Osteoblast (primary cell): ENCODE measurements around the gene REG3A. TPM values are rescaled to one million over a fixed set of nuclear protein-coding genes. Genes with fewer than 3 reads are reported as not detected.

Experiments used
- DNase-seq: peaks from one replicate; pipeline ENCODE4 v3.0.0; 2011; ENCODE audit warnings: low spot score, mixed read lengths; ENCODE audit not compliant: insufficient read length; ENCODE audit errors: missing footprints
- H2AFZ ChIP-seq: 2 replicates; pipeline ENCODE4 v1.6.0; 2011; ENCODE audit warnings: mild to moderate bottlenecking, low read length
- H3K27ac ChIP-seq: 2 replicates; pipeline ENCODE4 v1.5.1; 2011; ENCODE audit warnings: mild to moderate bottlenecking, low read depth, low read length, moderate library complexity
- H3K27me3 ChIP-seq: 2 replicates; pipeline ENCODE4 v1.6.0; 2012; ENCODE audit warnings: mild to moderate bottlenecking, control low read depth, inconsistent platforms, low read length, moderate library complexity; ENCODE audit not compliant: insufficient read depth
- H3K36me3 ChIP-seq: 2 replicates; pipeline ENCODE4 v1.5.1; 2011; ENCODE audit warnings: mild to moderate bottlenecking, low read length, control low read depth, moderate library complexity; ENCODE audit not compliant: insufficient read depth
- H3K4me1 ChIP-seq: 2 replicates; pipeline ENCODE4 v1.5.1; 2011; ENCODE audit warnings: mild to moderate bottlenecking, low read length, control low read depth, moderate library complexity; ENCODE audit not compliant: insufficient read depth
- H3K4me2 ChIP-seq: 2 replicates; pipeline ENCODE4 v1.6.0; 2011; ENCODE audit warnings: mild to moderate bottlenecking, low read length; ENCODE audit not compliant: insufficient read depth
- H3K4me3 ChIP-seq: fragments of 200-600 bp; sonication (generic); 3 replicates; pipeline ENCODE4 v1.5.1; 2012; ENCODE audit warnings: mild to moderate bottlenecking, low read length, inconsistent platforms; ENCODE audit not compliant: insufficient read depth
- H3K79me2 ChIP-seq: 2 replicates; pipeline ENCODE4 v1.6.0; 2012; ENCODE audit warnings: mild to moderate bottlenecking, low read length, control low read depth, inconsistent platforms; ENCODE audit not compliant: insufficient read depth
- H3K9me3 ChIP-seq: 2 replicates; pipeline ENCODE4 v1.5.1; 2011; ENCODE audit warnings: low read depth, low read length, control low read depth
- H4K20me1 ChIP-seq: 2 replicates; pipeline ENCODE4 v1.6.0; 2012; ENCODE audit warnings: mild to moderate bottlenecking, low read length, control low read depth; ENCODE audit not compliant: insufficient read depth
- CTCF ChIP-seq: IDR thresholded peaks from 2 replicates; pipeline ENCODE4 v1.5.1; 2011; ENCODE audit warnings: mild to moderate bottlenecking, low read depth, low read length, moderate library complexity; ENCODE audit errors: extremely low read depth
- total RNA-seq: library from RNA; depleted of rRNA; stranded (reverse); fragments of >200 nt; gene quantifications from 2 replicates; pipeline ENCODE4 v1.2.3, GENCODE V29; 2012

Gene REG3A
- total RNA-seq, 1 donor = not detected

- no peak overlapping the region for H3K4me3 ChIP-seq
- no peak for DNase-seq
- H3K9me3 ChIP-seq = no peaks in the 10 kb centered on the region
- H3K79me2 ChIP-seq = no peaks in the 10 kb centered on the region
- no peaks in the 10 kb centered on the region for H3K4me1 ChIP-seq
- no peaks in the 10 kb centered on the region for H3K27me3 ChIP-seq
- no peak overlapping the region for H3K4me2 ChIP-seq
- H2AFZ ChIP-seq = no peak overlapping the region
- H3K36me3 ChIP-seq = no peaks in the 10 kb centered on the region
- H3K27ac ChIP-seq = no peak overlapping the region
- H4K20me1 ChIP-seq = no peaks in the 10 kb centered on the region
- TF ChIP-seq CTCF = no peak
Measured at GRCh38 chr2:79131687-79132086, 27.9 kb downstream of the REG3A start.

- no peaks in the 10 kb centered on the region for H3K79me2 ChIP-seq
- no peaks in the 10 kb centered on the region for H3K27me3 ChIP-seq
- H4K20me1 ChIP-seq = no peaks in the 10 kb centered on the region
- no peak for TF ChIP-seq CTCF
- no peaks in the 10 kb centered on the region for H3K9me3 ChIP-seq
- H3K4me3 ChIP-seq = no peak overlapping the region
- no peak overlapping the region for H3K27ac ChIP-seq
- H3K36me3 ChIP-seq = no peaks in the 10 kb centered on the region
- no peak overlapping the region for H3K4me2 ChIP-seq
- no peak for DNase-seq
- H2AFZ ChIP-seq = no peak overlapping the region
- H3K4me1 ChIP-seq = no peaks in the 10 kb centered on the region
Measured at GRCh38 chr2:79129804-79130203, 29.7 kb downstream of the REG3A start.

- no peaks in the 10 kb centered on the region for H3K36me3 ChIP-seq
- no peaks in the 10 kb centered on the region for H3K4me1 ChIP-seq
- no peak overlapping the region for H3K27ac ChIP-seq
- H3K27me3 ChIP-seq = no peaks in the 10 kb centered on the region
- no peaks in the 10 kb centered on the region for H4K20me1 ChIP-seq
- no peak overlapping the region for H2AFZ ChIP-seq
- no peak overlapping the region for H3K4me2 ChIP-seq
- no peak overlapping the region for H3K4me3 ChIP-seq
- H3K9me3 ChIP-seq = no peaks in the 10 kb centered on the region
- no peak for DNase-seq
- H3K79me2 ChIP-seq = no peaks in the 10 kb centered on the region
- no peak for TF ChIP-seq CTCF
Measured at GRCh38 chr2:79129260-79129659, 30.3 kb downstream of the REG3A start.

- no peaks in the 10 kb centered on the region for H4K20me1 ChIP-seq
- no peak overlapping the region for H3K4me3 ChIP-seq
- no peak for TF ChIP-seq CTCF
- no peak overlapping the region for H3K4me2 ChIP-seq
- no peak overlapping the region for H3K27ac ChIP-seq
- no peak overlapping the region for H2AFZ ChIP-seq
- no peaks in the 10 kb centered on the region for H3K9me3 ChIP-seq
- H3K36me3 ChIP-seq = no peaks in the 10 kb centered on the region
- H3K27me3 ChIP-seq = no peaks in the 10 kb centered on the region
- no peaks in the 10 kb centered on the region for H3K79me2 ChIP-seq
- no peaks in the 10 kb centered on the region for H3K4me1 ChIP-seq
- DNase-seq = no peak
Measured at GRCh38 chr2:79128406-79128805, 31.1 kb downstream of the REG3A start.
